ENCODE results near the gene FBXL4. TPM values are rescaled to one million over a fixed set of nuclear protein-coding genes. Genes with fewer than 3 reads are reported as not detected.

Gene FBXL4
- polyA plus RNA-seq, 1 experiment: 10.5 TPM

GRCh38 chr6:98967616-98968015 is 19.9 kb upstream of the FBXL4 start:
- ChIA-PET POLR2A (no interaction called here), CTCF (no interaction called here)
- H3K4me3 ChIP-seq (ENCODE audit: low read depth, low read length): no peak overlapping the region
- no peaks in the 10 kb centered on the region; the same call in 1 of the 2 replicates for H3K27me3 ChIP-seq (ENCODE audit: control insufficient read depth, insufficient read depth, low read length)
- no peak for TF ChIP-seq CTCF (IDR thresholded peaks at IDR 0.05; ENCODE audit: insufficient read depth, low read depth, low read length)
- no peaks in the 10 kb centered on the region for H3K36me3 ChIP-seq (ENCODE audit: control insufficient read depth, insufficient read depth, low read length)
- DNase-seq (ENCODE audit: low read depth): no peak

GRCh38 chr6:98959631-98960030 is 11.9 kb upstream of the FBXL4 start:
- Histone ChIP-seq H3K36me3 (ENCODE audit: control insufficient read depth, insufficient read depth, low read length) (no peaks in the 10 kb centered on the region), H3K4me3 (ENCODE audit: low read depth, low read length) (no peak overlapping the region), H3K27me3 (ENCODE audit: control insufficient read depth, insufficient read depth, low read length) (no peaks in the 10 kb centered on the region; the same call in 1 of the 2 replicates)
- ChIA-PET POLR2A (no interaction called here), CTCF (no interaction called here)
- DNase-seq (ENCODE audit: low read depth): no peak
- no peak for TF ChIP-seq CTCF (IDR thresholded peaks at IDR 0.05; ENCODE audit: insufficient read depth, low read depth, low read length)

GRCh38 chr6:98958776-98959175 is 11.0 kb upstream of the FBXL4 start:
- no peak overlapping the region for H3K4me3 ChIP-seq (ENCODE audit: low read depth, low read length)
- no peak for DNase-seq (ENCODE audit: low read depth)
- POLR2A ChIA-PET: no interaction called here
- no peaks in the 10 kb centered on the region for H3K36me3 ChIP-seq (ENCODE audit: control insufficient read depth, insufficient read depth, low read length)
- CTCF ChIA-PET: no interaction called here
- no peak for TF ChIP-seq CTCF (IDR thresholded peaks at IDR 0.05; ENCODE audit: insufficient read depth, low read depth, low read length)
- H3K27me3 ChIP-seq (ENCODE audit: control insufficient read depth, insufficient read depth, low read length): no peaks in the 10 kb centered on the region; the same call in 1 of the 2 replicates

- Histone ChIP-seq H3K36me3 (ENCODE audit: control insufficient read depth, insufficient read depth, low read length) (no peaks in the 10 kb centered on the region), H3K27me3 (ENCODE audit: control insufficient read depth, insufficient read depth, low read length) (peaks cover 2% of the 10 kb centered on the region; the same call in 1 of the 2 replicates), H3K4me3 (ENCODE audit: low read depth, low read length) (no peak overlapping the region)
- ChIA-PET POLR2A (no interaction called here), CTCF (no interaction called here)
- DNase-seq (ENCODE audit: low read depth): peak; percentile 27
- TF ChIP-seq CTCF (IDR thresholded peaks at IDR 0.05; ENCODE audit: insufficient read depth, low read depth, low read length): no peak
Measured at GRCh38 chr6:98957450-98957849, 9.7 kb upstream of the FBXL4 start.

GRCh38 chr6:98949589-98949988 is 1.8 kb upstream of the FBXL4 start:
- no peak for TF ChIP-seq CTCF (IDR thresholded peaks at IDR 0.05; ENCODE audit: insufficient read depth, low read depth, low read length)
- CTCF ChIA-PET: no interaction called here

More at GRCh38 chr6:98949589-98949988, 1.8 kb upstream of the FBXL4 start:
- POLR2A ChIA-PET: no interaction called here
- peaks cover 2% of the 10 kb centered on the region; the same call in 1 of the 2 replicates for H3K27me3 ChIP-seq (ENCODE audit: control insufficient read depth, insufficient read depth, low read length)
- no peaks in the 10 kb centered on the region for H3K36me3 ChIP-seq (ENCODE audit: control insufficient read depth, insufficient read depth, low read length)
- no peak overlapping the region for H3K4me3 ChIP-seq (ENCODE audit: low read depth, low read length)
- DNase-seq (ENCODE audit: low read depth): no peak
